Left lung (tissue), 10 donors: Measurements from ENCODE around the gene PXDN. TPM values are rescaled to one million over a fixed set of nuclear protein-coding genes. Genes with fewer than 3 reads are reported as not detected.

ENCODE experiments used
- ATAC-seq: fragments of 200-7000 bp; cut with Tn5 transposase; one replicate; pipeline ENCODE4 v1.9.1; 2020; ENCODE audit warnings: moderate library complexity
- DNase-seq, 4 donors: peaks; one replicate each; pipeline ENCODE4 v3.0.0-alpha.2; 2013 to 2020
- H3K27ac ChIP-seq, 2 donors: fragments of 200-600 bp; sonication (generic) in 1 of 2; one replicate each; pipeline versions ENCODE4 v1.5.0 to v1.8.0; 2020 to 2021
- H3K27me3 ChIP-seq, 2 donors: fragments of 200-600 bp; sonication (generic) in 1 of 2; one replicate each; pipeline versions ENCODE4 v1.5.0 to v1.8.0; 2020 to 2021
- H3K36me3 ChIP-seq, 2 donors: fragments of 200-600 bp; sonication (generic) in 1 of 2; one replicate each; pipeline versions ENCODE4 v1.5.0 to v1.8.0; 2020 to 2021
- H3K4me1 ChIP-seq, 2 donors: fragments of 200-600 bp; one replicate each; pipeline ENCODE4 v1.8.0; 2021
- H3K4me3 ChIP-seq, 2 donors: fragments of 200-600 bp; sonication (generic) in 1 of 2; one replicate each; pipeline versions ENCODE4 v1.5.0 to v1.8.0; 2020 to 2021; ENCODE audit warnings: mild to moderate bottlenecking in 1 of 2
- H3K9me3 ChIP-seq, 2 donors: fragments of 200-600 bp; sonication (generic) in 1 of 2; one replicate each; pipeline versions ENCODE4 v1.5.0 to v1.8.0; 2020 to 2021
- intact Hi-C, 2 donors: fragments of 100-400 bp; cut with DNase I; formaldehyde crosslinking; loops; one replicate each; pipeline versions ENCODE4 v1.11.2 to v1.14.2; 2022
- polyA plus RNA-seq, 6 donors: library from polyadenylated mRNA; unstranded; fragments of 120-200 nt; gene quantifications; one replicate each; pipeline ENCODE4 v1.2.1, GENCODE V29; 2013; ENCODE audit not compliant: insufficient read length in 6 of 6
- total RNA-seq, 2 donors: library from RNA; stranded (reverse); fragmentation: NEBNext Ultra II Directional; extraction: Animal tissue kit (Norgen Biotek cat#: 25700); gene quantifications; one replicate each; pipeline ENCODE4 v1.2.1, GENCODE V29; 2021
- TF ChIP-seq, protein P1 (sequence below), 2 donors: fragments of 200-600 bp; sonication (generic) in 1 of 2; IDR thresholded peaks; one replicate each; pipeline versions ENCODE4 v1.5.0 to v1.8.0; 2021; ENCODE audit warnings: antibody characterized with exemption in 2 of 2
- donor health status: DM: no; HTN: yes; CAD: no.
- donor health status: DM: no; HTN: no; CAD: no.

The PXDN gene
- total and polyA plus RNA-seq, 8 donors = 44.8 to 215 (median 174) TPM

DNA sequence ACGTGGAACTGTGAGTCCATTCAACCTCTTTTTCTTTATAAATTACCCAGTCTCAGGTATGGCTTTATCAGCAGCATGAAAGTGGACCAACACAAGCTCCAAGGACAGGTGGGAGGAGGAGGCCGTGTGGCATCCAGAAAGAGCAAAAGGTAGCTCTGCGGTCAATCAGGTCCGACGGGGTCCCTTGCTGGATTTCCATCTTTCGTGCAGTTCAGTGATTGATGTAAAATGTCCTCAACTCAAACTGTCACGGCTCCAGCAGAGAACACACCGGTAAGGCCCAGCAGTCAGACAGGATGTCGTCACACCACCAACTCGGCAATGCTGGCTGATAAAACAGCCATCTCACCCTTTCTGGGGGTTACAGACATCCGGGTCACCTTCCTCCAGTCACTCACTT is 123.3 kb downstream of the PXDN start:
- intact Hi-C loops = no loop called here
- peaks cover 0 to 15% of the 10 kb centered on the region in 2 donors for H3K4me1 ChIP-seq
- H3K27me3 ChIP-seq = no peaks in the 10 kb centered on the region
- no peaks in the 10 kb centered on the region for H3K9me3 ChIP-seq
- no peak overlapping the region for H3K27ac ChIP-seq
- H3K36me3 ChIP-seq = no peaks in the 10 kb centered on the region
- no peak for DNase-seq
- H3K4me3 ChIP-seq = no peak overlapping the region
- TF ChIP-seq, protein P1, sequence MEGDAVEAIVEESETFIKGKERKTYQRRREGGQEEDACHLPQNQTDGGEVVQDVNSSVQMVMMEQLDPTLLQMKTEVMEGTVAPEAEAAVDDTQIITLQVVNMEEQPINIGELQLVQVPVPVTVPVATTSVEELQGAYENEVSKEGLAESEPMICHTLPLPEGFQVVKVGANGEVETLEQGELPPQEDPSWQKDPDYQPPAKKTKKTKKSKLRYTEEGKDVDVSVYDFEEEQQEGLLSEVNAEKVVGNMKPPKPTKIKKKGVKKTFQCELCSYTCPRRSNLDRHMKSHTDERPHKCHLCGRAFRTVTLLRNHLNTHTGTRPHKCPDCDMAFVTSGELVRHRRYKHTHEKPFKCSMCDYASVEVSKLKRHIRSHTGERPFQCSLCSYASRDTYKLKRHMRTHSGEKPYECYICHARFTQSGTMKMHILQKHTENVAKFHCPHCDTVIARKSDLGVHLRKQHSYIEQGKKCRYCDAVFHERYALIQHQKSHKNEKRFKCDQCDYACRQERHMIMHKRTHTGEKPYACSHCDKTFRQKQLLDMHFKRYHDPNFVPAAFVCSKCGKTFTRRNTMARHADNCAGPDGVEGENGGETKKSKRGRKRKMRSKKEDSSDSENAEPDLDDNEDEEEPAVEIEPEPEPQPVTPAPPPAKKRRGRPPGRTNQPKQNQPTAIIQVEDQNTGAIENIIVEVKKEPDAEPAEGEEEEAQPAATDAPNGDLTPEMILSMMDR (IDR thresholded peaks at IDR 0.05) = no peak
- no peak for ATAC-seq

DNA sequence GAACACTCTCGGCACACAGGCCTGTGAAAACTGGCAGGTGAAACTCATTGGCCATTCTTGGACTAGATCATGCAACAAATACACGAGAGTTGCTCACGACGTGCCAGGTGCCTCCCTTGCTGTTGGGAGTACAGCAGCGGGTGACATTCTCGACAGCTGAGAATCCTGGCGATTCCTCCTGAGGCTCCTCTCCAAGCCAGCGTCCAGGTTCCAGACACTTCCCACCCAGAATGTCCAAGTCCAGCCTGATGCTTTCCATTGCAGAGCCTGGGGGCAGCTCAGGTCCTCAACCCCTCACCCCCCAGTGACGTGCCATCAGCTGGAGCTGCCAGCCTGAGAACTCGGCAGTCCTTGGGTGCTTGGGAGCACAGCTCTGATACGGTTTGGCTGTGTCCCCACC is 124.2 kb downstream of the PXDN start:
- TF ChIP-seq, protein P1 (IDR thresholded peaks at IDR 0.05) = no peak
- Histone ChIP-seq H3K4me3 (no peak overlapping the region), H3K4me1 (peaks cover 0 to 5% of the 10 kb centered on the region in 2 donors), H3K36me3 (no peaks in the 10 kb centered on the region), H3K9me3 (no peaks in the 10 kb centered on the region), H3K27ac (no peak overlapping the region), H3K27me3 (no peaks in the 10 kb centered on the region)
- intact Hi-C loops = no loop called here
- DNase-seq (no peak), ATAC-seq (no peak)

DNA sequence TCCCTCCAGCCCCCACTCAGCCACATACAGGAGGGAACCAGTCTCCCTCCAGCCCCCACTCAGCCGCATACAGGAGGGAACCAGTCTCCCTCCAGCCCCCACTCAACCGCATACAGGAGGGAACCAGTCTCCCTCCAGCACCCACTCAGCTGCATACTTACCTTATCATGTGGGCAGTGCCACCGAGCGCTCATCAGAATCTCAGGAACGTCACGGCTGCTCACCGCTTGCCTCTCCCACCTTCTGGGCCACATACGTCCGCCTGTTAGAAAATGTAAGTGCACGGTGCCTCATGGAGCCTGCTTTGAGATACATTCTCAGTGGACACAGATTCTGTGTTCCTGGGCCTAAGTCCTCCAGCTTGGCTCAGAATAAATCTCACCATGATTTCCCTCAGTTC is 124.8 kb downstream of the PXDN start:
- ATAC-seq (peak; percentile 27), DNase-seq (no peak)
- H3K36me3 ChIP-seq = no peaks in the 10 kb centered on the region
- H3K9me3 ChIP-seq = no peaks in the 10 kb centered on the region
- no peak overlapping the region for H3K27ac ChIP-seq
- intact Hi-C loops = no loop called here
- peaks cover 0 to under 1% of the 10 kb centered on the region in 2 donors for H3K4me1 ChIP-seq
- TF ChIP-seq, protein P1 (IDR thresholded peaks at IDR 0.05) = no peak
- H3K27me3 ChIP-seq = no peaks in the 10 kb centered on the region
- H3K4me3 ChIP-seq = no peak overlapping the region

DNA sequence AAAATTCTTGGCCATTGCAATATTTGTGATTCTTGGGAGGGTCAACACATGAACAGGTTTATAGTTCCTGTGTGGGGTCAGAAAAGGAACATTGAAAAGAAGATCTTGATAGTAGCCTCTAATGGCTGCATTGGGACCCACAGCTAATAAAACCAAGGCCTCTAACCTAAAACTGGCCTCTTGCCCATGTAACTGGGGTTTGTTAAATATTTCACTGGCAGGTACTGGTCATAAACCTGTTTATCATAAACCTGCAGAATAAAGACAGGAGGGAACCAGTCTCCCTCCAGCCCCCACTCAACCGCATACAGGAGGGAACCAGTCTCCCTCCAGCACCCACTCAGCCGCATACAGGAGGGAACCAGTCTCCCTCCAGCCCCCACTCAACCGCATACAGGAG is 125.3 kb downstream of the PXDN start:
- Histone ChIP-seq H3K27me3 (no peaks in the 10 kb centered on the region), H3K4me3 (no peak overlapping the region), H3K36me3 (no peaks in the 10 kb centered on the region), H3K27ac (no peak overlapping the region), H3K9me3 (no peaks in the 10 kb centered on the region), H3K4me1 (no peaks in the 10 kb centered on the region)
- TF ChIP-seq, protein P1 (IDR thresholded peaks at IDR 0.05) = no peak
- no peak for DNase-seq
- no peak for ATAC-seq
- intact Hi-C loops = no loop called here

DNA sequence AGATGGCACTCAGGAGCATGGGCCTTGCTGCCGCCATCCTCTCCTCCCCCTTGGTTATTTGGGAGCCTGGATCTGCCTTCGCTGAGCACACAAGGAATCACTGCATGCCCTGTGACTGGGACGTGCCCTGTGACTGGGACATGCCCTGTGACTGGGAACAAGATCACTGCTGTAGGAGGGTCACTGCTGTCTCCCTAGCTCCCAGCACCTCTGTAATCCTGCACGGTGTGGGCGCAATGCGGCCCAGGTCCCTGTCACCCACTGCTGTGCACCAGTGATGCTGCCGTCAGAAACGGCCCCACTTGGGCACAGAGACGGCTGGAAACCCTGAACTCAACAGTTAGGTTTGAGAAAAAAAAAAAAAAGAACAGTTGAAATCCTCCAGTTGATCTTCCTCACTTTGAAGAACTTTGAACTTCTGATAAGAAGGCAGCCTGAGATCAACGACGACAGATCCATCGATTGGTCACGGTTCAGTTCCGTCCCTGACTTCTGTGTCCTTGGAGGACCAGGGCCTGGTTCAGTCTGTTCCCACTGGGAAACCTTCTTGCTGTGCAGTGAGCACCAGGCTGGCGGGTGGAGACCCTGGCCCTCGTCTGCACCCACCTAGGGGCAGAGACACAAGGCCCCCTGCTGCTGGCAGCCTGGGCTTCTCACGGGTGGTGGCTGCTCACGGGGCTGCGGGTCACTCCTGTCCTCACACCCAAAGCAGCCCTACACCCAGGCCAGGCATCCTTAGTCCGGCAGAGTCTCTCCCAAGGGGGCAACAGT is 125.9 kb downstream of the PXDN start:
- Histone ChIP-seq H3K9me3 (no peaks in the 10 kb centered on the region), H3K4me1 (no peaks in the 10 kb centered on the region), H3K27ac (no peak overlapping the region), H3K4me3 (no peak overlapping the region), H3K36me3 (no peaks in the 10 kb centered on the region), H3K27me3 (no peaks in the 10 kb centered on the region)
- TF ChIP-seq, protein P1 (IDR thresholded peaks at IDR 0.05) = no peak
- intact Hi-C loops = no loop called here
- ATAC-seq (no peak), DNase-seq (no peak)
